BLaER1 treated with 17β-estradiol and CSF1 and Interleukin-3, amounts not matched to agents 10 nM and 100 nM (cell line): ENCODE measurements around the gene ASB2.

Experiments
- H3K27ac ChIP-seq, 11 experiments: shearing (Covaris generic); formaldehyde crosslinking; 2 replicates each; pipeline ENCODE4 v1.8.1; 2022
- H3K27me3 ChIP-seq, 11 experiments: shearing (Covaris generic); formaldehyde crosslinking; 2 replicates each; pipeline ENCODE4 v1.8.1; 2022
- H3K36me3 ChIP-seq, 11 experiments: shearing (Covaris generic); formaldehyde crosslinking; 2 replicates each; pipeline ENCODE4 v1.8.1; 2022
- H3K4me1 ChIP-seq, 10 experiments: shearing (Covaris generic); formaldehyde crosslinking; 2 replicates each; pipeline ENCODE4 v1.8.1; 2022
- H3K4me2 ChIP-seq, 11 experiments: shearing (Covaris generic); formaldehyde crosslinking; 2 replicates each; pipeline ENCODE4 v1.8.1; 2022
- H3K4me3 ChIP-seq, 10 experiments: shearing (Covaris generic); formaldehyde crosslinking; 2 replicates each; pipeline ENCODE4 v1.8.1; 2022
- H3K9ac ChIP-seq, 11 experiments: shearing (Covaris generic); formaldehyde crosslinking; 2 replicates each; pipeline ENCODE4 v1.8.1; 2022
- H3K9me3 ChIP-seq, 11 experiments: shearing (Covaris generic); formaldehyde crosslinking; replicated peaks in 1 of 11; 2 replicates each; pipeline ENCODE4 v1.8.1; 2022
- H4K20me1 ChIP-seq, 11 experiments: shearing (Covaris generic); formaldehyde crosslinking; 2 replicates each; pipeline ENCODE4 v1.8.1; 2022
- Cebpa-rat ChIP-seq, 11 experiments: shearing (Covaris generic); IDR thresholded peaks; 2 replicates each; pipeline ENCODE4 v1.8.1; 2022

ASB2 gene

GRCh38 chr14:93932642-93933041 lies 43.7 kb downstream of the ASB2 start:
- Histone ChIP-seq H3K4me1 (peaks cover 0 to 10% (median 5%) of the 10 kb centered on the region in 10 experiments; a peak in 6 of 20 replicates), H3K9me3 (no peaks in the 10 kb centered on the region), H3K36me3 (no peaks in the 10 kb centered on the region), H3K4me3 (no peak overlapping the region), H3K4me2 (peak overlapping the region in 5 of 11 experiments; percentile 3 to 26 (median 14); a peak in 6 of 22 replicates), H3K27ac (no peak overlapping the region), H3K9ac (no peak overlapping the region), H4K20me1 (peaks cover 0 to 6% (median 0%) of the 10 kb centered on the region in 11 experiments; a peak in 4 of 22 replicates), H3K27me3 (no peaks in the 10 kb centered on the region)
- no peak for TF ChIP-seq Cebpa-rat (IDR thresholded peaks at IDR 0.05)

- Histone ChIP-seq H3K27me3 (no peaks in the 10 kb centered on the region), H3K27ac (no peak overlapping the region), H3K4me2 (no peak overlapping the region), H3K9me3 (no peaks in the 10 kb centered on the region), H3K9ac (no peak overlapping the region), H3K36me3 (no peaks in the 10 kb centered on the region), H4K20me1 (peaks cover 0 to 6% (median 0%) of the 10 kb centered on the region in 11 experiments; a peak in 3 of 22 replicates), H3K4me1 (peaks cover 0 to 10% (median 5%) of the 10 kb centered on the region in 10 experiments; a peak in 6 of 20 replicates), H3K4me3 (no peak overlapping the region)
- TF ChIP-seq Cebpa-rat (IDR thresholded peaks at IDR 0.05) = no peak
Measured at GRCh38 chr14:93930989-93931307, 45.4 kb downstream of the ASB2 start.

- peaks cover 0 to 10% (median 5%) of the 10 kb centered on the region in 10 experiments; a peak in 6 of 20 replicates for H3K4me1 ChIP-seq
- H3K9me3 ChIP-seq = no peaks in the 10 kb centered on the region
- H4K20me1 ChIP-seq = peaks cover 0 to 6% (median 0%) of the 10 kb centered on the region in 11 experiments; a peak in 2 of 22 replicates
- H3K4me3 ChIP-seq = no peak overlapping the region
- no peak for TF ChIP-seq Cebpa-rat (IDR thresholded peaks at IDR 0.05)
- H3K36me3 ChIP-seq = no peaks in the 10 kb centered on the region
- H3K27ac ChIP-seq = no peak overlapping the region
- H3K9ac ChIP-seq = no peak overlapping the region
- no peak overlapping the region for H3K4me2 ChIP-seq
- no peaks in the 10 kb centered on the region for H3K27me3 ChIP-seq
Measured at GRCh38 chr14:93930296-93930988, 45.9 kb downstream of the ASB2 start.

GRCh38 chr14:93929657-93930056 lies 46.7 kb downstream of the ASB2 start:
- peaks cover 0 to 10% (median 5%) of the 10 kb centered on the region in 10 experiments; a peak in 6 of 20 replicates for H3K4me1 ChIP-seq
- H3K36me3 ChIP-seq = no peaks in the 10 kb centered on the region
- H3K27ac ChIP-seq = no peak overlapping the region
- TF ChIP-seq Cebpa-rat (IDR thresholded peaks at IDR 0.05) = no peak
- H3K9ac ChIP-seq = no peak overlapping the region
- peaks cover 0 to 8% (median 0%) of the 10 kb centered on the region in 11 experiments; a peak in 2 of 22 replicates for H4K20me1 ChIP-seq
- no peaks in the 10 kb centered on the region for H3K27me3 ChIP-seq
- no peak overlapping the region for H3K4me2 ChIP-seq
- no peaks in the 10 kb centered on the region for H3K9me3 ChIP-seq
- no peak overlapping the region for H3K4me3 ChIP-seq

GRCh38 chr14:93929048-93929535 lies 47.3 kb downstream of the ASB2 start:
- Histone ChIP-seq H3K4me1 (peaks cover 0 to 10% (median 5%) of the 10 kb centered on the region in 10 experiments; a peak in 7 of 20 replicates), H3K9me3 (no peaks in the 10 kb centered on the region), H4K20me1 (peaks cover 0 to 8% (median 0%) of the 10 kb centered on the region in 11 experiments; a peak in 2 of 22 replicates), H3K27ac (no peak overlapping the region), H3K9ac (no peak overlapping the region), H3K27me3 (no peaks in the 10 kb centered on the region), H3K4me3 (no peak overlapping the region), H3K4me2 (no peak overlapping the region), H3K36me3 (no peaks in the 10 kb centered on the region)
- no peak for TF ChIP-seq Cebpa-rat (IDR thresholded peaks at IDR 0.05)

GRCh38 chr14:93928184-93929047 lies 48.0 kb downstream of the ASB2 start:
- TF ChIP-seq Cebpa-rat (IDR thresholded peaks at IDR 0.05) = no peak
- Histone ChIP-seq H4K20me1 (peaks cover 0 to 8% (median 0%) of the 10 kb centered on the region in 11 experiments; a peak in 2 of 22 replicates), H3K9ac (no peak overlapping the region), H3K4me2 (no peak overlapping the region), H3K27ac (no peak overlapping the region), H3K9me3 (no peaks in the 10 kb centered on the region), H3K4me1 (peaks cover 0 to 14% (median 5%) of the 10 kb centered on the region in 10 experiments; a peak in 9 of 20 replicates), H3K27me3 (no peaks in the 10 kb centered on the region), H3K4me3 (no peak overlapping the region), H3K36me3 (no peaks in the 10 kb centered on the region)

GRCh38 chr14:93927800-93928145 lies 48.6 kb downstream of the ASB2 start:
- no peak overlapping the region for H3K27ac ChIP-seq
- no peak overlapping the region for H3K9ac ChIP-seq
- no peak overlapping the region for H3K4me2 ChIP-seq
- no peaks in the 10 kb centered on the region for H3K36me3 ChIP-seq
- no peaks in the 10 kb centered on the region for H3K27me3 ChIP-seq
- H3K9me3 ChIP-seq = no peaks in the 10 kb centered on the region
- H3K4me3 ChIP-seq = no peak overlapping the region
- H4K20me1 ChIP-seq = peaks cover 0 to 8% (median 0%) of the 10 kb centered on the region in 11 experiments; a peak in 2 of 22 replicates
- peaks cover 0 to 17% (median 4%) of the 10 kb centered on the region in 10 experiments; a peak in 9 of 20 replicates for H3K4me1 ChIP-seq
- TF ChIP-seq Cebpa-rat (IDR thresholded peaks at IDR 0.05) = no peak

GRCh38 chr14:93926873-93927799 lies 49.2 kb downstream of the ASB2 start, which contains the start of gene FAM181A:
Gene FAM181A, plus strand, starts transcription at chr14:93927344. Its CDS starts 942 bp downstream, at chr14:93928286.
- H3K4me1 ChIP-seq = peaks cover 0 to 11% (median under 1%) of the 10 kb centered on the region in 10 experiments; a peak in 6 of 20 replicates
- H3K9me3 ChIP-seq = no peaks in the 10 kb centered on the region
- H3K4me2 ChIP-seq = no peak within 1 kb of the TSS
- no peaks in the 10 kb centered on the region for H3K36me3 ChIP-seq
- peaks cover 0 to 8% (median 0%) of the 10 kb centered on the region in 11 experiments; a peak in 2 of 22 replicates for H4K20me1 ChIP-seq
- no peak for TF ChIP-seq Cebpa-rat (IDR thresholded peaks at IDR 0.05)
- no peak within 1 kb of the TSS for H3K27ac ChIP-seq
- H3K4me3 ChIP-seq = no peak within 1 kb of the TSS
- no peak within 1 kb of the TSS for H3K9ac ChIP-seq
- no peaks in the 10 kb centered on the region for H3K27me3 ChIP-seq
